A549 (cell line): ENCODE measurements around the gene PTHLH. TPM values are rescaled to one million over a fixed set of nuclear protein-coding genes. Genes with fewer than 3 reads are reported as not detected.

Source experiments
- ATAC-seq, 2 experiments: fragments of 200-7000 bp in 1 of 2; fragments of >200 bp in 1 of 2; cut with Nextera tagmentation in 1 of 2; cut with Tn5 transposase in 1 of 2; 3 replicates each; pipeline versions ENCODE4 v1.8.0 to v1.9.1; 2018 to 2020; ENCODE audit warnings: mild to moderate bottlenecking in 1 of 2, moderate library complexity in 1 of 2
- CTCF ChIA-PET: fragments of 300-600 bp; sonication (Branson Sonifier 250); formaldehyde crosslinking; extraction: SDS; loops from one replicate; lab custom pipeline; 2021; ENCODE audit warnings: antibody characterized with exemption, inconsistent platforms; lab: Yijun Ruan, JAX
- POLR2A ChIA-PET: fragments of 350-600 bp; formaldehyde crosslinking; extraction: SDS; loops from one replicate; lab custom pipeline; 2021; ENCODE audit warnings: antibody characterized with exemption, inconsistent platforms; lab: Yijun Ruan, JAX
- DNase-seq, 2 experiments: peaks; one replicate each; pipeline versions ENCODE4 v3.0.0 to v3.0.0-alpha.2; 2011 to 2016; ENCODE audit warnings: low read depth in 1 of 2, low spot score in 1 of 2
- FAIRE-seq: peaks from 2 replicates; lab custom pipeline; 2011; peaks lifted over from hg19 to GRCh38; lab: Jason Lieb, UNC
- H3K27ac ChIP-seq, 2 experiments: fragments of >200 bp; sonication (Bioruptor Twin); formaldehyde crosslinking; 3 replicates each; pipeline ENCODE4 v1.5.1; 2016 to 2017
- H3K4me1 ChIP-seq: fragments of >200 bp; sonication (Bioruptor Twin); formaldehyde crosslinking; 3 replicates; pipeline ENCODE4 v1.6.1; 2016
- H3K4me2 ChIP-seq: fragments of >200 bp; sonication (Bioruptor Twin); formaldehyde crosslinking; 3 replicates; pipeline ENCODE4 v1.6.1; 2016
- H3K4me3 ChIP-seq: fragments of >200 bp; sonication (Bioruptor Twin); formaldehyde crosslinking; 3 replicates; pipeline ENCODE4 v1.5.1; 2016
- H3K9me3 ChIP-seq: fragments of >200 bp; sonication (Bioruptor Twin); formaldehyde crosslinking; 3 replicates; pipeline ENCODE4 v1.6.1; 2016
- BHLHE40 ChIP-seq: IDR thresholded peaks from 2 replicates; pipeline ENCODE4 v1.6.1; 2012; ENCODE audit warnings: low read depth, low read length, inconsistent platforms
- CEBPB ChIP-seq, 2 experiments: fragments of >200 bp in 1 of 2; sonication (Bioruptor Twin) in 1 of 2; formaldehyde crosslinking in 1 of 2; IDR thresholded peaks; 2 replicates each; pipeline ENCODE4 v1.6.1; 2012 to 2016
- CHD2 ChIP-seq: fragments of 150-350 bp; IDR thresholded peaks from 2 replicates; pipeline ENCODE4 v1.6.1; 2014; ENCODE audit warnings: low read length; ENCODE audit not compliant: partially characterized antibody
- CTCF ChIP-seq: fragments of >200 bp; sonication (Bioruptor Twin); formaldehyde crosslinking; IDR thresholded peaks from 3 replicates; pipeline ENCODE4 v1.5.1; 2016
- EHF ChIP-seq: fragments of 250-450 bp; sonication (Bioruptor Pico); IDR thresholded peaks from 2 replicates; pipeline ENCODE4 v1.5.0; 2020; ENCODE audit warnings: mild to moderate bottlenecking
- EHMT2 ChIP-seq: fragments of 200-600 bp; sonication (generic); IDR thresholded peaks from 2 replicates; pipeline ENCODE4 v1.6.1; 2016; ENCODE audit warnings: antibody characterized with exemption, low read depth, mild to moderate bottlenecking, moderate library complexity
- ELK1 ChIP-seq: fragments of 150-350 bp; IDR thresholded peaks from 2 replicates; pipeline ENCODE4 v1.6.1; 2014; ENCODE audit warnings: low read depth, mild to moderate bottlenecking, low read length
- FOXS1 ChIP-seq: fragments of 250-450 bp; sonication (Bioruptor Pico); IDR thresholded peaks from 2 replicates; pipeline ENCODE4 v1.5.0; 2020; ENCODE audit warnings: mild to moderate bottlenecking, moderate library complexity
- GATA3 ChIP-seq: IDR thresholded peaks from 2 replicates; pipeline ENCODE4 v1.6.1; 2012; ENCODE audit warnings: borderline replicate concordance
- HDAC2 ChIP-seq: fragments of 200-600 bp; sonication (generic); IDR thresholded peaks from 2 replicates; pipeline ENCODE4 v1.6.1; 2016
- HES2 ChIP-seq: fragments of >200 bp; sonication (Bioruptor Twin); formaldehyde crosslinking; IDR thresholded peaks from 2 replicates; pipeline ENCODE4 v1.6.1; 2016
- HEYL ChIP-seq: fragments of 250-450 bp; sonication (Bioruptor Pico); IDR thresholded peaks from 2 replicates; pipeline ENCODE4 v1.8.0; 2021; ENCODE audit warnings: mild to moderate bottlenecking, moderate library complexity
- HMGXB4 ChIP-seq: fragments of 250-450 bp; sonication (Bioruptor Pico); IDR thresholded peaks from 2 replicates; pipeline ENCODE4 v1.5.0; 2021; ENCODE audit warnings: mild to moderate bottlenecking, moderate library complexity, borderline replicate concordance
- HOXA7 ChIP-seq: fragments of 250-450 bp; sonication (Bioruptor Pico); IDR thresholded peaks from 2 replicates; pipeline ENCODE4 v1.5.0; 2020; ENCODE audit warnings: mild to moderate bottlenecking, moderate library complexity
- HOXB5 ChIP-seq: fragments of 250-450 bp; sonication (Bioruptor Pico); IDR thresholded peaks from 2 replicates; pipeline ENCODE4 v1.5.0; 2020; ENCODE audit warnings: mild to moderate bottlenecking, moderate library complexity
- KDM1A ChIP-seq: fragments of 200-600 bp; sonication (generic); IDR thresholded peaks from 2 replicates; pipeline ENCODE4 v1.6.1; 2016; ENCODE audit warnings: low read depth, mild to moderate bottlenecking
- KDM5A ChIP-seq: fragments of 200-600 bp; sonication (generic); IDR thresholded peaks from 2 replicates; pipeline ENCODE4 v1.6.1; 2016; ENCODE audit warnings: antibody characterized with exemption, mild to moderate bottlenecking
- MAFK ChIP-seq: fragments of 450-650 bp; IDR thresholded peaks from 2 replicates; pipeline ENCODE4 v1.6.1; 2014; ENCODE audit not compliant: partially characterized antibody
- MAX ChIP-seq: IDR thresholded peaks from 2 replicates; pipeline ENCODE4 v1.6.1; 2012
- NPAS2 ChIP-seq: fragments of 250-450 bp; sonication (Bioruptor Pico); IDR thresholded peaks from 2 replicates; pipeline ENCODE4 v1.8.0; 2022; ENCODE audit warnings: mild to moderate bottlenecking, moderate library complexity, borderline replicate concordance
- NR3C1 ChIP-seq: fragments of >200 bp; sonication (Bioruptor Twin); formaldehyde crosslinking; IDR thresholded peaks from 3 replicates; pipeline ENCODE4 v1.6.1; 2017
- POLR2A ChIP-seq: IDR thresholded peaks from 2 replicates; pipeline ENCODE4 v1.6.1; 2012; ENCODE audit warnings: mild to moderate bottlenecking, low read length
- POLR2AphosphoS2 ChIP-seq: conservative IDR thresholded peaks from 2 replicates; pipeline ENCODE4 v1.6.1; 2012; ENCODE audit warnings: low read length, improper control_type of control experiment, inconsistent platforms
- RARB ChIP-seq: fragments of 250-450 bp; sonication (Bioruptor Pico); IDR thresholded peaks from 2 replicates; pipeline ENCODE4 v1.8.0; 2021; ENCODE audit warnings: mild to moderate bottlenecking, moderate library complexity
- REST ChIP-seq: fragments of 200-600 bp; sonication (generic); IDR thresholded peaks from 2 replicates; pipeline ENCODE4 v1.6.1; 2016; ENCODE audit warnings: antibody characterized with exemption, mild to moderate bottlenecking, moderate library complexity
- RFX5 ChIP-seq: fragments of 450-650 bp; IDR thresholded peaks from 2 replicates; pipeline ENCODE4 v1.7.1; 2014; ENCODE audit warnings: antibody characterized with exemption, mild to moderate bottlenecking, moderate library complexity
- SMC3 ChIP-seq: fragments of >200 bp; sonication (Bioruptor Twin); formaldehyde crosslinking; IDR thresholded peaks from 3 replicates; pipeline ENCODE4 v1.6.1; 2018; ENCODE audit warnings: inconsistent platforms
- TFCP2L1 ChIP-seq: fragments of 250-450 bp; sonication (Bioruptor Pico); IDR thresholded peaks from 2 replicates; pipeline ENCODE4 v1.5.0; 2021; ENCODE audit warnings: mild to moderate bottlenecking
- ZC3H11A ChIP-seq: fragments of 450-650 bp; IDR thresholded peaks from 2 replicates; pipeline ENCODE4 v1.6.1; 2014; ENCODE audit warnings: antibody characterized with exemption, mild to moderate bottlenecking
- WGBS: methylation state at CpG from one replicate; pipeline ENCODE4 v1.1.6; 2017; ENCODE audit errors: missing lambda C conversion rate; 5-methylcytosine and 5-hydroxymethylcytosine counted together
- polyA plus RNA-seq, 4 experiments: library from polyadenylated mRNA; depleted of rRNA in 3 of 4; stranded (reverse); fragments of >200 nt; fragmentation: RNase III in 1 of 4; extraction: RNeasy Plus Mini Kit Qiagen cat#74134 plus additional on column Dnase treatment in 1 of 4; gene quantifications; 2 replicates in 3 of 4; 3 replicates in 1 of 4; pipeline ENCODE4 v1.2.3, GENCODE V29; 2011 to 2017

PTHLH gene
- polyA plus RNA-seq, 2 of the 4 experiments (the other 2 are of a cell fraction): 10.9 to 27.9 TPM

- Histone ChIP-seq H3K4me3 (no peak overlapping the region), H3K27ac (no peak overlapping the region), H3K4me1 (peaks cover 29% of the 10 kb centered on the region), H3K4me2 (no peak overlapping the region), H3K9me3 (no peaks in the 10 kb centered on the region; the same call in 1 of the 3 replicates)
- POLR2A ChIA-PET: no interaction called here
- no peak for DNase-seq
- FAIRE-seq: no peak
- TF ChIP-seq EHF (no peak), HOXA7 (CRISPR knock-in tag) (no peak), TFCP2L1 (no peak), POLR2AphosphoS2 (no peak), ELK1 (no peak), BHLHE40 (no peak), SMC3 (no peak), FOXS1 (CRISPR knock-in tag) (no peak), MAX (no peak), CHD2 (no peak), HDAC2 (no peak), POLR2A (no peak), RFX5 (no peak), NR3C1 (no peak), HOXB5 (CRISPR knock-in tag) (no peak), HEYL (CRISPR knock-in tag) (no peak), EHMT2 (no peak), CTCF (no peak), HMGXB4 (CRISPR knock-in tag) (no peak)
- CTCF ChIA-PET: interaction anchor here (0.7 kb wide), 1 partner anchor 35 kb away, joined by 3 read pairs; no protein-coding TSS in a partner anchor
- ATAC-seq: no peak
- 85% methylated on average over 1 of the region's 1 CpG for WGBS
These were observed 45.3 kb upstream of the PTHLH start for GRCh38 chr12:28017873-28018255.

GRCh38 chr12:28017126-28017872 lies 44.8 kb upstream of the PTHLH start:
- DNase-seq (no peak), FAIRE-seq (no peak)
- POLR2A ChIA-PET: no interaction called here
- 84% methylated on average over 4 of the region's 4 CpGs for WGBS
- H3K4me1 ChIP-seq: peaks cover 23% of the 10 kb centered on the region
- no peak overlapping the region for H3K27ac ChIP-seq
- CTCF ChIA-PET: interaction anchor here (0.7 to 1.2 kb wide), 2 partner anchors 34 to 76 kb away, joined by 3 read pairs; no protein-coding TSS in a partner anchor
- no peaks in the 10 kb centered on the region; the same call in 1 of the 3 replicates for H3K9me3 ChIP-seq
- TF ChIP-seq HEYL (CRISPR knock-in tag): no peak
- TF ChIP-seq POLR2AphosphoS2: no peak
- TF ChIP-seq CEBPB (IDR thresholded peaks at IDR 0.05): no peak
- no peak for TF ChIP-seq GATA3
- no peak for TF ChIP-seq HOXB5 (CRISPR knock-in tag)
- TF ChIP-seq NPAS2: no peak
- TF ChIP-seq MAFK: no peak
- no peak for TF ChIP-seq ZC3H11A
- no peak for TF ChIP-seq KDM5A
- TF ChIP-seq HES2: no peak
- TF ChIP-seq RARB (CRISPR knock-in tag): no peak
- no peak for TF ChIP-seq REST
- no peak for TF ChIP-seq FOXS1 (CRISPR knock-in tag)
- no peak for TF ChIP-seq KDM1A
- TF ChIP-seq, all 56 proteins: peak for 0
- Histone ChIP-seq H3K4me3 (no peak overlapping the region), H3K4me2 (no peak overlapping the region)
- no peak for ATAC-seq
